AG09309 (cell line): ENCODE measurements around the gene SCLT1.

ENCODE experiments used
- DNase-seq: peaks from one replicate; pipeline ENCODE4 v3.0.0-alpha.2; 2010; ENCODE audit warnings: low read depth
- H3K4me3 ChIP-seq: 2 replicates; pipeline ENCODE4 v1.5.1; 2011; ENCODE audit warnings: mild to moderate bottlenecking, low read depth, low read length, moderate library complexity; ENCODE audit not compliant: control insufficient read depth
- TF ChIP-seq, protein P1 (sequence below): IDR thresholded peaks from 2 replicates; pipeline ENCODE4 v1.5.1; 2011; ENCODE audit warnings: mild to moderate bottlenecking, low read depth, low read length, inconsistent platforms; ENCODE audit not compliant: insufficient read depth, control insufficient read depth; ENCODE audit errors: missing control alignments

SCLT1 gene

DNA sequence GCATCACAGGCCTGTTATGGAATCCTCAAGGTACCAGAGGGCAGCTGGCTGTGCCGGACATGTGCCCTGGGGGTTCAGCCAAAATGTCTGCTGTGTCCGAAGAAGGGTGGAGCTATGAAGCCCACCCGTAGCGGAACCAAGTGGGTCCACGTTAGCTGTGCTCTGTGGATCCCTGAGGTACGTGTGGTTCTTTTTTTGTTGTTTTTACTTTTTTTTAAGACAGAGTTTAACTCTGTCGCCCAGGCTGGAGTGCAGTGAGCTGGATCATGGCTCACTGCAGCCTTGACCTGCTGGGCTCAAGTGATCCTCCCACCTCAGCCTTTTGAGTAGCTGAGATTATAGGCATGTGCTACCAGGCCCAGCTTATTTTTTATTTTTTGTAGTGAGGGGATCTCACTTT, 237.7 kb downstream of the SCLT1 start:
- DNase-seq = no peak
- TF ChIP-seq, protein P1, sequence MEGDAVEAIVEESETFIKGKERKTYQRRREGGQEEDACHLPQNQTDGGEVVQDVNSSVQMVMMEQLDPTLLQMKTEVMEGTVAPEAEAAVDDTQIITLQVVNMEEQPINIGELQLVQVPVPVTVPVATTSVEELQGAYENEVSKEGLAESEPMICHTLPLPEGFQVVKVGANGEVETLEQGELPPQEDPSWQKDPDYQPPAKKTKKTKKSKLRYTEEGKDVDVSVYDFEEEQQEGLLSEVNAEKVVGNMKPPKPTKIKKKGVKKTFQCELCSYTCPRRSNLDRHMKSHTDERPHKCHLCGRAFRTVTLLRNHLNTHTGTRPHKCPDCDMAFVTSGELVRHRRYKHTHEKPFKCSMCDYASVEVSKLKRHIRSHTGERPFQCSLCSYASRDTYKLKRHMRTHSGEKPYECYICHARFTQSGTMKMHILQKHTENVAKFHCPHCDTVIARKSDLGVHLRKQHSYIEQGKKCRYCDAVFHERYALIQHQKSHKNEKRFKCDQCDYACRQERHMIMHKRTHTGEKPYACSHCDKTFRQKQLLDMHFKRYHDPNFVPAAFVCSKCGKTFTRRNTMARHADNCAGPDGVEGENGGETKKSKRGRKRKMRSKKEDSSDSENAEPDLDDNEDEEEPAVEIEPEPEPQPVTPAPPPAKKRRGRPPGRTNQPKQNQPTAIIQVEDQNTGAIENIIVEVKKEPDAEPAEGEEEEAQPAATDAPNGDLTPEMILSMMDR = no peak
- no peak overlapping the region for H3K4me3 ChIP-seq

DNA sequence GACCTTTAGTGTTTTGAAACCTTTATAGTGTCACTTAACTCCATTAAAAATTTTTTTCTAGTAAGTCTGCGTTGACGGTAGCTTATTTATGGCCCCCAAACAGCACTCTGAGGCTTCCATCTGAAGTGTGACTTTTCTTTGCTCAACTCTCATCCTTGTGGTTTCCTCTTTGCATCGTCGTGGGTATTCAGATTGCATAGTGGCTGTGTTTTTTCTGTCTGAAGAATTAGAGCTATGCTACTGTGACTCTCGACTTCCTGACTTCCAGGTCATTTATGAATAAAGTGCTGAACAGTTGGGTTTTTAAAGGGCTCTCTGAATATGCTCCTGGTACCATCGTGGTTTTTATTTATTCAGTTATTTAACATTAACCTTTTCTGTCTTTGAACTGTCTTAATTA, 238.9 kb downstream of the SCLT1 start:
- DNase-seq = no peak
- TF ChIP-seq, protein P1 = no peak
- no peak overlapping the region for H3K4me3 ChIP-seq

DNA sequence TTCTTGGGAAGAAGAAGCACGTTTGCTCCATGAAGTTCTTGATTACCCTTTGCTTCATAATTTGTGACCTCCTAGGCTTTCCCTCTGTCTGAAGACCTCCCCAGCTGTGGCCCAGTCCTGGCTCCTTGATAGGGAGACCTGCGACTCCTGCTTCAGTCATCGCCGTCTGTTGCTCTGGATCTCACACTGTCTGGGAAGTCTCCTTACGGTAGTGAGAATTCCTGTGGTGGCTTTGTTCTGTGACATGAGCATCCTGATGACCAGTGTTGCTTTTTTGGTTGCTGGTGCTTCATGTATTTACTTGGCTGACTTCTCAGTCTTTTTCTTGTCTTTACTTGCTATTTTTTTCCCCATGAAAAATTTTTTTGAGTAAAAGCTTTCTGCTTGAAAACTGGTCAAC, 239.6 kb downstream of the SCLT1 start:
- no peak for DNase-seq
- TF ChIP-seq, protein P1 = no peak
- no peak overlapping the region for H3K4me3 ChIP-seq

DNA sequence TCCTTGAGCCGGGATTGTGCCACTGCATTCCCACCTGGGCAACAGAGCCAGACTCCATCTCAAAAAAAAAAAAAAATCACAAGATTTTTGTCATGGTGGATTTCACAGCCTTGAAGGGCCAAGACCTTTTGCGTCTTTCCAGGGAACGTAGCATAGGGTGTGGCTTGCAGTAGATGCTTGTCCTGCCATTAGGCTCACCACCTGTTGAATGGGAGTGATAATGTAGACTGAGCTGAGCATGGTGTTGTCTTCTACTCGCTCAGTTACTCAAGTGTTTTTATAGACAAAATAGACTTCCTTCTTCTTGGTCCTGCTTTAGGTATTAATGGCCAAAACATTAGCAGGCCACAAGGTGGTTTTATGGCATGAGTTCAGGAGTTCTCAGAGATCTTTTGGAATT, 243.1 kb downstream of the SCLT1 start:
- H3K4me3 ChIP-seq = no peak overlapping the region
- no peak for DNase-seq
- TF ChIP-seq, protein P1 = no peak

DNA sequence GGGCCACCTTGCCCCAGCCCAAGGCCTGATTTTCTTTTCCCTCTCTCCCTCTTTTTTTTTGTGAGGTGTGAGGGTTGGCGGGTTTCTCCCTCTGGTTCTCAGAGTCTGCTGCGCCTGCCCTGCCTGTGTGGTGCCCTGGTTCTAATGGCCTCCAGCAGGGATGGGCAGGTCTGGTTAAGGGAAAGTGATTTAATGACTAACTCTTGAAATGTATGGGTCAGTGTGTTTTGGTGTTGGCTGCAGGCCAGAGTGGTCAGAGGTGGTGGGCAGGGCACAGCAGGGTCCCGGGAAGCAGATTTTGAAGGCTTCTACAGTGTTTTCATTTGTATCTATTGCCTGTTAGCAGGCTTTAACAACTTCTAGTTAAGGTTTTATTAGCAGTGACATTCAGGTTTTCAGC, 244.9 kb downstream of the SCLT1 start:
- no peak for DNase-seq

DNA sequence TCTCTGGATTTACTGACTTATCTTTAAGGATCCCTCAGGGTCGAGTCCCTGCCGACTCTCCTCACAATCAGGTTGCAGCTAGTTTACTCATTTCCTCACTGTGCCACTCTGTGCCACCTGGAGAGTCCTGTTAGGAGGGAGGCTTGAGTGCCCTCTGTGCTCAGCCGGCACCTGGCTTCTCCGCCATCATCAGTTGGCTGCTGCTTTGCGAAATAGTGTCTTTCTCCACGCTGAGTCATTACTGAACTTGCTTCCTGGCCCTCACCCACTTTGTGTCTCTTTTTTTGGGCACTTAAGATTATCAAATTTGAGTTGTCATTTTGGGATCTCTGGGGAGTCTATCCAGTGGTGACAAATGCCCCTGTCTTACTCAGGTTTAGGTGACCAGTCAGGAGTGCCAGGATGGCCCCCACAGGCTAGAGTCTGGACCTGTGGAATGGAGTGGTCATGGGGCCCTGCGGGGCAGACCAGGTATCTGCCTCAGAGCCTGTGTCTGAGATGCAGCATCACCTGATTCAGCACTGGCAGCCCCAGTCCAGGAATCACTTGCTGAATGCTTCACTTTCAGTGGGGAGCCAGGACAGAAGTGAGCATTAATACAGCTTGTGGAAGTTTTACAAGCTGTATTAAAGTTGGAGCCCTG, 246.1 kb downstream of the SCLT1 start:
- H3K4me3 ChIP-seq = no peak overlapping the region
- TF ChIP-seq, protein P1 = no peak
- no peak for DNase-seq

More for the DNA sequence above, 244.9 kb downstream of the SCLT1 start:
- no peak overlapping the region for H3K4me3 ChIP-seq
- TF ChIP-seq, protein P1 = no peak
